AG09309 (cell line): ENCODE data around the gene SCAPER.
"Not testable (repeated sequence)": the region's sequence is repeated elsewhere in the genome, so short reads cannot be mapped to it uniquely, and the experiment has no call there.

Experiments
- DNase-seq: peaks from one replicate; pipeline ENCODE4 v3.0.0-alpha.2; 2010; ENCODE audit warnings: low read depth
- H3K4me3 ChIP-seq: 2 replicates; pipeline ENCODE4 v1.5.1; 2011; ENCODE audit warnings: mild to moderate bottlenecking, low read depth, low read length, moderate library complexity; ENCODE audit not compliant: control insufficient read depth
- CTCF ChIP-seq: IDR thresholded peaks from 2 replicates; pipeline ENCODE4 v1.5.1; 2011; ENCODE audit warnings: mild to moderate bottlenecking, low read depth, low read length, inconsistent platforms; ENCODE audit not compliant: insufficient read depth, control insufficient read depth; ENCODE audit errors: missing control alignments

SCAPER gene

DNA sequence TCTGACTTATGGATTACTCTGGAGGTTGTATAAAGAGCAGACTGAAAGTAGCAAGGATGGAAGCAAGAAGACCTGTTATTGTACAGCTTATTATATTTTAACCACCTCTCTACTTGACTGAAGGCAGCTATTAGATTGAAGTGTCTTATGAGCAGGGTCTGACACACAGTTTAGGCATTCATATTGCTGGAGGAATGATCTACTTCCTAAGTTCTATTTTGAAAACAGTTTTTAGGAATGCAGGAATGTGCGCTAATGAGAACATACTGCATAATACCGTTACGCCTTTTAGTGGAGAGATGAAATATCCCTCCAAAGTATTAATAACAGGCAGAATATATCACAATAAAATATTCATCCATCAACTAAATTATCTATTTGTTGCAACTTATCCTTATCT is 375.2 kb downstream of the SCAPER start:
- DNase-seq = no peak
- no peak overlapping the region for H3K4me3 ChIP-seq
- no peak for TF ChIP-seq CTCF

GRCh38 chr15:76526111-76526510 is 379.0 kb downstream of the SCAPER start:
- DNase-seq = no peak
- no peak for TF ChIP-seq CTCF
- H3K4me3 ChIP-seq = no peak overlapping the region

DNA sequence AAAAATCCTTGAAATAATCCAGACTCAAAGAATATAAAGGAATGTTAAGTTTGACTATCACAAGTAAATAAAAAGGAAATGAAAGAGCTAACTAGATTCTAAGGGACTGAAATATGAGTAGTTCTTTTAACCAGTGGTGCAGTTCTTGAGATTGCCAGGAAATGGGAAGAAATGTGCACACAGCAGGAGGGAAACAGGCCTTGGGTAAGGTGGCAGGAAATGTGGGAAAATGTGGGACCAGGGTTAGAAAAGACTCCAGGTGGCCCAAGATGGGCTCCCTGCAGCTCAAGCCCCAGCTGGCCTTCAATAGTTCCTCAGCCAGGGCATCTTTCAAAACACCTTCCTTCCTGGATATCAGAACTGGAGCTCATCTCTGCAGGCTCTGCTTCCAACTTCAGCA is 387.2 kb downstream of the SCAPER start:
- DNase-seq = no peak
- no peak overlapping the region for H3K4me3 ChIP-seq
- TF ChIP-seq CTCF = no peak

- no peak overlapping the region for H3K4me3 ChIP-seq
- no peak for DNase-seq
- TF ChIP-seq CTCF = no peak
These were observed 390.9 kb downstream of the SCAPER start for GRCh38 chr15:76514282-76514681.

DNA sequence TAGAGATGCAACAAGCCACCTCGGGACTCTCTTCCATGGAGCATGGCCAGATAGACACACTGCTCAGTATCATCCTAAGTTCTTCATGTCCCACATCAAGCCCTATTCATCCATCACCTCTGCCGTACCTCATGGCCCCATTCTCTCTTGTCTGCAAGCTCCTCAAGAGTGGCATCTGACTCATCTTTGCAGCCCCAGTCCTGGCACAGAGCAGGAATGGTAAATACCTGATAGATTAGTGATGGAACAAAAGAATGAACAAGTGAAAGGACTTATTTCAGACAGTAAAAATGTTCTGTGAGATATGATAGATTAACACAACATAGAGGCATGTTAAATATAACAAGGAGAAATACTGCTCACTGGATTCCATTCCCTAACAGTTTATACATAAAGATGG is 392.2 kb downstream of the SCAPER start:
- TF ChIP-seq CTCF = no peak
- no peak for DNase-seq
- no peak overlapping the region for H3K4me3 ChIP-seq

DNA sequence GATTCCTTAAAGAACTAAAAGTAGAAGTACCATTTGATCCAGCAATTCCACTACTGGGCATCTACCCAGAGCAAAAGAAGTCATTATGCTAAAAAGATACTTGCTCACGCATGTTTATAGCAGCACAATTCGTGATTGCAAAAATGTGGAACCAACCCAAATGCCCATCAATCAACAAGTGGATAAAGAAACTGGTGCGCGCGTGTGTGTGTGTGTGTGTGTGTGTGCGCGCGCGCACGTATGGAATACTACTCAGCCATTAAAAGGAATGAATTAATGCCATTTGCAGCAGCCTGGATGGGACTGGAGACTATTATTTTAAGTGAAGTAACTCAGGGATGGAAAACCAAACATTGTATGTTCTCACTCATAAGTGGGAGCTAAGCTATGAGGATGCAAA is 394.5 kb downstream of the SCAPER start:
- H3K4me3 ChIP-seq, DNase-seq: not testable (repeated sequence)

- DNase-seq = no peak
- no peak for TF ChIP-seq CTCF
- no peak overlapping the region for H3K4me3 ChIP-seq
These were observed 401.3 kb downstream of the SCAPER start for GRCh38 chr15:76503804-76504203.
